HG02970 (cell line): ENCODE data around the gene RUNDC1.
"Not testable (repeated sequence)": the region's sequence is repeated elsewhere in the genome, so short reads cannot be mapped to it uniquely, and the experiment has no call there.

Experiments used
- ATAC-seq: cut with Tn5 transposase; IDR thresholded peaks from one replicate; pipeline ENCODE4 v1.9.1; 2021; ENCODE audit warnings: mild to moderate bottlenecking, moderate library complexity, moderate number of reproducible peaks; ENCODE audit not compliant: unreplicated experiment, low FRiP score

The RUNDC1 gene

DNA sequence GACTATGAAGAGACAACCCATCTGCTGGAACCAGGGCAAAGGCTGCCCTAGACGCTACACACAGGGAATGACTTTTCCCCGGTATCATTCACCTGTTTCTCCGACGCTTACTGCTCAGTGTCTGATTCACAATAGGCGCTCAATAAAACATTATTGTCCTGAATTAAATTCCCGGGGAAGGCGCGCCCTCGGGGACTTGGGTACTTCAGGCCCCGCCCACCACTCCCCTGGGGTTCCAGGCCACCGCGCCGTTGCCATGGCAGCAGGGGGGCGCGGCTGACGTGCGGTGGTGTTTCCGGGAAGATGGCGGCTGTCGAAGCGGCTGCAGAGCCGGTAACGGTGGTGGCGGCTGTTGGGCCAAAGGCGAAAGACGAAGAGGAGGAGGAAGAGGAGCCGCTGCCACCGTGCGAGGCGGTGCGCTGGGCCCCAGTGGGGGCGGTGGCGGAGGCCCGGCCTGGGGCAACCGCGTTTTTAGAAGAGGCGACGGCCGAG is at the start of gene RUNDC1:
Gene RUNDC1 (plus strand): TSS at position 292 of the 492 bp plus-strand sequence. CDS start 12 bp downstream, at position 304.
- peak; percentile 47 for ATAC-seq

DNA sequence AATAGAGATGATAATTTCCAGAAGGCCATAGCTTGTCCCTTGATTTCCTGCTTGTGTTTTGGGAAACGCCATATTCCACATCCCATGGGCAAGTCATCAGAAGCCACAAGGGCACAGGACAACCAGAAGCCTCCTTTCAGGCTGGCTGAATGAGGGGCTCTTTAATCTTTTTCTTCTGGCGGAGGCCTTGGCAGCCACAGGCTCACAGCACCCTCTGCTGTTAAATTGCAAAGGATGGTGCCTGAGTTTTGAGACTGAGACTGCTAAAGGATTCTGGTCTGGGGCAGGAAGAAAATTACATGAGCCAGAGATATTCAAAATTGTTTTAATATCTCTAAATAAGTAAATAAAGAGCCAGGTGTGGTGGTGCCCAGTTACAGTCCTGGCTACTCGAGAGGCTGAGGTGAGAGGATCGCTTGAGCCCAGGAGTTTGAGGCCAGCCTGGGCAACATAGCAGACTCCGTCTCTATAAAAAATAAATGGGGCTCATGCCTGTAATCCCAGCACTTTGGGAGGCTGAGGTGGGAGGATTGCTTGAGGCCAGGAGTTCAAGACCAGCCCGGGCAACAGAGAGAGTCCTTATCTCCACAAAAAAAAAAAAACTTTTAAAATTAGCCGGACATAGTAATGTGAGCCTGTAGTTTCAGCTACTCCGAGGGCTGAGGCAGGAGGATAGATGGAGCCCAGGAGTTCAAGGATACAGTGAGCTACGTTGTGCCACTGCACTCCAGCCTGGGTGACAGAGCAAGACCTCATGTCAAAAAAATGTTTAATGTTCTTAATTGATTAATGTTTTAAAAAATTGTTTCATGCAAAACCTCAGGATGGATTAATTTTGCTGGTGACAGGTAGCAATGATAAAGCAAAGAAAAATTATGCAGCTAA is 42.4 kb upstream of the RUNDC1 start:
- ATAC-seq: no peak

DNA sequence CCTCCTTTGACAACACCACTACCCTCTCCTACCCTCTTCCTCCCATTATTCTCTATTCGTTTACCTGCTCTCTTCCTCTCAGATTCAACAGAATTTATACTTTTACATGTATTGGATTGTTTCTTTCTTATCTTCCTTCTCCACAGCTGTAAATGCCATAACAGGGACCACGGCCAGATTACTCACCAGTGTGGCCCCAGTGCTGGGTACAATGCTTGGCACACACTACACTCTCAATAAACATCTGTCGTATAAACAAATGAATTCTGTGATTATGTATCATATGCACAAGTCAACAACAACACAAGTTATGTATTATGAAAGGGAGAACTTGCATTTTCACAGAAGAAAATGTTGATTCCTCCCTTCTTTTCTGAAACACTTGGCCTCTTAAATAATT is 36.2 kb upstream of the RUNDC1 start:
- ATAC-seq: no peak

DNA sequence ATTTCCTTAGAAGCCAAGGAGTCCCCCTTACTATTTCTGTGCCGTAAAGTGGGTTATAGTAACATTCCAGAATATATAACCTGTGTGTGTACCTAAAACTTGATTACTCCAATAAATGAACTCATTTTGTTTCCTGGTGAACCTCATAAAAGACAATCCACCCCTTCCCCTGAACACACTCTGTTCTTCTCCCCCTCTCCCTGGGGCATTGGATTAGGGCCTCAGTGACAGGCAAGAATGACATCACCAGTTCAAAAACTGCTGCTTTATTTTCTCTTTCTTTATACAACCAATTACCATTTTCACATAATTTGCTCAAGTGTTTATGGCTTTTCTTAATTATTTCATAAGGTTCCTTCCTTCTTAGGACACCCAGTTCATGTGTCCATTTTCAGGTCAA is 33.6 kb upstream of the RUNDC1 start:
- no peak for ATAC-seq

DNA sequence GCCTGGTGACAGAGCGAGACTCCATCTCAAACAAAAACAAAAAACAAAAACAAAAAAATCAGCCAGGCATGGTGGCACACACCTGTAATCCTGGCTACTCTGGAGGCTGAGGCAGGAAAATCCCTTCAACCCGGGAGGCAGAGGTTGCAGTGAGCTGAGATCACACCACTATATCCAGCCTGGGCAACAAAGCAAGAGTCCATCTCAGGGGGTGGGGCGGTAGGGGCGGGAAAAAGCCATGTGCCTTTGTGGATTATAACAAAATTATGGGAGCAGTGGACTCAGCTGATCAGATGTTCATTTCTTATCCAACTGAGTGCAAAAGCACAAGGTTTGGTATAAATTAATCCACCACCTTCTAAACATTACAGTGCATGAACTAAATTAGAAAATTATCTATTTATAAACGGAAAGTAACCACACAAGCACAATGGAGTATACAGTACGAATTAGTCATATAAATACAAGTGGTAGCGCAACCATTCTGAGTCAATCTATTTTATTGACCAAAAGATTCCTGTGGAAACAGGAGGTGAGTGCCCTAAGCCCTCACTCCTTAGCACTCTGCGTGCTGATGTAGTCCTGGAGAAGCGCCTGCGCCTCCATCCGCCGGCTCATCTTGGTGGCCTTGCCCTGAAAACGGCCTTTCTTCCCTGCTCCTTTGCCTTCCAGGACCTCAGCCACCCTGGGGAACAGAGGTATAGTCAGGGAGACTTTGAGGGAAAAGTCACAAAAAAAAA is 30.2 kb upstream of the RUNDC1 start:
- no peak for ATAC-seq

DNA sequence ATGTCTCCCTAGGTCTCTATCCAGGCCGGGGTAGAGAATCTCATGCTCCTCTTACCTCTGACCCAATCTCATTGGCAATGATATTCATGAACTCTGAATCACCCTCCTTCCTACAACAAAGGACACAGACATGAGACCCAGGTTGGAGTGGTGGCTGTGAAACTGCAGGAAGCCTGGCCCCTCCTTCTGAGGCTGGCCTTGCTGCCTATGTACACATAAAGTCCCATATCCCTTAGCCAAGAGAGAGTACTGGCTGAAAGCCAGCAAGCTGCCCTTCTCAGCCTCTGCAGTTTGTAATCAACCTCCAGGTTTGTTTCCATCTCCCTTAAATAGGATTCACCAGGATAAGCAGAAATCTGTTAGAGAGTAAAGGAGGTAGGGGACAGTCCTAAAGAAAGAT is 26.7 kb upstream of the RUNDC1 start:
- no peak for ATAC-seq

DNA sequence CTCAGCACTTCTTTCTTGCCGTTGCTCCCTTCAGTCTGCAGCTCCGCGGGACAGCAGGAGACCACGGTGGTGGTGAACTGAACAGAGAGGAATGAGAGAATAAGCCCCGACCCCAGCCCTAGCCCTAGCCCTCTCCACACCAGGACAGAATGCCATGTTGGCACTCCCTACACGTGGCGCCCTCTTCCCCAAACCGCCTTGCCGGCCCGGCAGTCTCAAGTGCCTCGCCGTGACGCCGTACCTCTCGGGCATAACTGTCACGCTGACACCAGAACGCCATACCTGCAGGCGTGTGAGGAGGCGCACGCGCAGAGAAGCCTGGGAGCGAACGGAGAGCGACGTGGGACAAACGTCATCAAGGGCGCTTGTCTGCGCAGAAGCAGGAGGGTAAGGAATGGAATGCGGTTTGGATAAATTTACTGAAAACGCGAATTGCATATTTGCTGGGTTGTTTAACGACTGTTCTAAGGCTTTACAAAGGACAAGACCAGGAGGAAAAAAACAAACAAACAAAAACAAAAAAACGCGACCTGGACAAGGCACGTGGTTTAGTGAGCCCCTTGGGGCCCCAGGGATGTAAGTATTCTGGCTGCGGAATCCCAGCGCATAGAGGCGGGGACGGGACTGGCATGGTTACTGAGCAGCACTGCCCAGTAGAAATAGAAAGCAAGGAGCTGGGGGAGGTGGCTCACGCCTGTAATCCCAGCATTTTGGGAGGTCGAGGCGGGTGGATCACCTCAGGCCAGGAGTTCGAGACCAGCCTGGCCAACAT is 16.0 kb upstream of the RUNDC1 start, which contains the start of gene AARSD1:
Gene AARSD1 (minus strand): TSS at position 294 of the 772 bp plus-strand sequence. CDS start 14 bp downstream, at position 280.
- ATAC-seq: peak; percentile 71

DNA sequence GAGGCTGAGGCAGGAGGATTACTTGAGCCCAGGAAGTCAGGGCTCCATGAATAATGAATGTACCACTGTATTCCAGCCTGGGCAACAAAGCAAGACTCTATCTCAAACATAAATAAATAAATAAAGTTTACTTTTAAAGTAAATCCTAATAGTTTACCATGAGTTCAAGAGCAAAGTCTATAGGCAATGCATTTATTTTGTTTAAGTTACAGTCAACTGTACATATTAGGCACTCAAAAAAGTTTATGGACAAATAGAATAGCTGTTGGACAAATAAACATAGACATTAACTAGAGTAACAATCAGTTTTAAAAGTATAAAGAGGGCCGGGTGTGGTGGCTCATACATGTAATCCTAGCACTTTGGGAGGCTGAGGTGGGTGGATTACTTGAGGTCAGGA is 12.4 kb upstream of the RUNDC1 start:
- ATAC-seq: no peak

DNA sequence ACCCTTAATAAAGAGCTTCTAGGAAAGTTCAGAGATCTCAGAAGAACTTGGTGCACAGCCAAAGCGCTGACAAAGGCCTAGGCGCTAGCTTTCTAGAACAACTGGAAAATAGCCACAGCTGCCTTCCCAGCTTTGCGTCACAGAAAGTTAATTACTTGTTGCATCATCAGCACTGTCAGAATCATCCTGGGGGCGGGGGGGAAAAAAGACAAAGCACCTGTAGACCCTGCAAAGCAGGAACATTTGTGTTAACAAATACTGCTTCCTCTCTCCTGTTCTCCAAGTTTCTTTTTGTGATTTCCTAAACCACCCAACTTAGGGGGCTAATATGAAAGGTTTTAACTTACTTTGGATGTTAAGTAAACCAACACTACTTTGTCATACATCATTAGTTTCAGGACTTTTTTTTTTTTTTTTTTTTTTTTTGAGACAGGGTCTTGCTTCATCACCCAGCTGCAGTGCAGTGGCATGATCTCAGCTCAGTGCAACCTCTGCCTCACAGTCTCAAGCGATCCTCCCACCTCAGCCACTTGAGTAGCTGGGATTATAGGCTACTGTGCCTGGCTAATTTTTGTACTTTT is 11.3 kb upstream of the RUNDC1 start:
- ATAC-seq: no peak

DNA sequence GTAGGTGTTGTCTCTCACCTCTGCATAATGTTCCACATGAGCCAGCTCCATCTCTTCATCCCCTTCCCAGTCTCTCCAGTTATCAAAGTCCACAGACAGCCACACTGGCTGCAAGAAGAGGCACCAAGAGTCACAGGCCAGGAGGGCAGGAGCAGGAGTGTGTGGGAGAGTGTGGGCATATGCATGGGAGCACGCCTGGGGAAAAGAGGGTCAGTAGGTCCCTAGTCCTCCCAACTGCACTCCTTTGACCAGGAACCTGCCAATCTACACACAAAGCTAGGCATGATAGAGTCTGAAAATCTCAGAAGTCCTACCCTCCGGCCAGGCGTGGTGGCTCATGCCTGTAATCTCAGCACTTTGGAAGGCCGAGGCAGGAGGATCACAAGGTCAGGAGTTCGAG is 8.8 kb upstream of the RUNDC1 start:
- ATAC-seq: no peak

DNA sequence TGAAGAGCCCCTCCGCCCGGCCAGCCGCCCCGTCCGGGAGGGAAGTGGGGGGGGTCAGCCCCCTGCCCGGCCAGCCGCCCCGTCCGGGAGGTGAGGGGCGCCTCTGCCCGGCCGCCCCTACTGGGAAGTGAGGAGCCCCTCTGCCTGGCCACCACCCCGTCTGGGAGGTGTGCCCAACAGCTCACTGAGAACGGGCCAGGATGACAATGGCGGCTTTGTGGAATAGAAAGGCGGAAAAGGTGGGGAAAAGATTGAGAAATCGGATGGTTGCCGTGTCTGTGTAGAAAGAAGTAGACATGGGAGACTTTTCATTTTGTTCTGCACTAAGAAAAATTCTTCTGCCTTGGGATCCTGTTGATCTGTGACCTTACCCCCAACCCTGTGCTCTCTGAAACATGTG is 7.0 kb upstream of the RUNDC1 start:
- not testable (repeated sequence) for ATAC-seq

DNA sequence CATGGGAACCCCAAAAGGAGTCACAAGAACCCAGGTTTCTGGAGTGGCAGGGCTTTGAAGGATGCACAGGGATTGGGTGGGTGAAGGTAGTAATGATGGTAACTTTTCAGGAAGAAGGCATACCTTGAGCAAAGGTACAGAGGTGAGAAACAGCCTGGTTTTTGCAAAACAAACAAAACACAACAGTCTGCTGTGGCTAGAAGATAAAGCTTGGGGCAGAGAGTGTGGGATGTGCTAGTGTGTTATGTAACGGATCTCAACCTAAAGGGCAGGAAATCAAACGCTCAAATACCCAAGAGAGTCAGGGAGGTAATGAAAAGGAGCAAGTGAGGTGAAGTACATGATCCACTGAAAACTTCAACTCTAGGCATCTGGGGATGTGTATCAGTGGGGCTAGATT is 5.1 kb upstream of the RUNDC1 start:
- no peak for ATAC-seq

DNA sequence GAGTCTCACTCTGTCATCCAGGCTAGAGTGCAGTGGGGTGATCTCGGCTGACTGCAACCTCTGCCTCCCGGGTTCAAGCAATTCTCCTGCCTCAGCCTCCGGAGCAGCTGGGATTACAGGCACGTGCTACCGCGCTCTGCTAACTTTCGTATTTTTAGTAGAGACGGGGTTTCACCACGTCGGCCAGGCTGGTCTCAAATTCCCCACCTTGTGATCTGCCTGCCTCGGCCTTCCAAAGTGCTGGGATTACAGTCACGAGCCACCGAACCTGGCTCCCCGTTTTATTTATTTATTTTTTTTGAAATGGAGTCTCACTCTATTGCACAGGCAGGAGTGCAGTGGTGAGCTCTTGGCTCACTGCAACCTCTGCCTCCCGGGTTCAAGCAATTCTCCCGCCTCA is 4.7 kb upstream of the RUNDC1 start:
- not testable (repeated sequence) for ATAC-seq

DNA sequence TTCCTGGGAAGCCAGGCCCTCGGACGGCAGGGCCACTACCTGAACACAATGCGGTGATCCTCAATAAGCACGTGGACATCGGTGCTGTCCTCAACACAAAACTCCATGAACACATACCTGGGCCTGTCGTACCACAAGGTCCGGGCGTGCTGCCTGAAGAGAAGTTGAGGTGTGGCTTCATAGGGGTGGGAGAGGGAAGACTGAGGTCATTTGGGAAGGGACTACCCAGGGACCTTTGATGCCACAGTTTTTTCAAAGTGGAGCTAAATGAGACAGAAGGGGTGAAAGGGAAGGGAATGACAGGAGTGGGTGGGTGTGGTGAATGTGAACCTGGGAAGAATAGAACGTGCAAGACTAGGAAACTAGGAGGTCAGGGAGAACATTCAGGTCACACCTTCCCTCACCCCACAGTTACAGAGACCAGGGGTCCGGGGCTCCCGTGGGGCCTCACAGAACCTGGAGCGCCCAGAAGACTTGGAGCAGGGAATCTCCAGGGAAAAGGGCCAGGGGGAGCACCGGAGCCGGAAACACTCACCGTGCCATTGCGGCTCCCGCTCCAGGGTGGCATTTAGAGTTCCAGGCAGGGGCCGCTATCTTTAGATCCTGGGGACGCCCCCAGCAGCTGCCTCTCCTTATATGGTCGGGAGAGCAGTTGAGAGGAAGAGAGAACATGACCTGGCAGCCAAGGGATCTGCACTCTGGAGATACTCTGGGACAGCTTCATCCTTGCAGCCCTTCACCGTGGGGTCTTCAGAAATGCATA is 673 bp upstream of the RUNDC1 start, which contains the start of gene PTGES3L:
Gene PTGES3L (minus strand): TSS at position 570 of the 763 bp plus-strand sequence. CDS start 27 bp downstream, at position 543.
- ATAC-seq: no peak

DNA sequence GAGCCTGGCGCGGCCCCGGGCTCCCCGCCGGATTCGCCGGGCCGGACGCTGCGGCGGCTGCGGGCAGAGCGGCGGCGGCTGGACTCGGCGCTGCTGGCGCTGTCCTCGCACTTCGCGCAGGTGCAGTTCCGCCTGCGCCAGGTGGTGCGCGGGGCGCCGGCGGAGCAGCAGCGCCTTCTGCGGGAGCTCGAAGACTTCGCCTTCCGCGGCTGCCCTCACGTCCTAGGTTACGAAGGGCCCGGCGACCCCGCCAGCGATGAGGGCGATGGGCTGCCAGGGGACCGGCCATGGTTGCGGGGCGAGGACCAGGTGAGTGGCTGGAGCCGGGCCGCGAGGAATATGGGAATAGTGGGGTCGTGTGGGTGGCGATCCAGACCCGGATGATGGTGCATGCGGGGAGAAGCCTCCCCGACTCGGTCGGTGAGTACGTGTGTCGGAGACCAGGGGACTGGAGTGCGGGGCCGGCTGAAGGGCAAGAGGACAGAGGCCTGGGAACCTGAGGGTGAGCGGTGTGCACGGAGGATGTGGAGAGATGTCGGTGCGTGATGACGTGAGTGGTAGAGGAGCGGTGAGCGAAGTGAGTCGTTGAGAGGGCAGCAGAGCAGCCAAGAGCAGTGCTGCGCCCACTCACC is 517 bp downstream of the RUNDC1 start:
- peak; percentile 42 for ATAC-seq

DNA sequence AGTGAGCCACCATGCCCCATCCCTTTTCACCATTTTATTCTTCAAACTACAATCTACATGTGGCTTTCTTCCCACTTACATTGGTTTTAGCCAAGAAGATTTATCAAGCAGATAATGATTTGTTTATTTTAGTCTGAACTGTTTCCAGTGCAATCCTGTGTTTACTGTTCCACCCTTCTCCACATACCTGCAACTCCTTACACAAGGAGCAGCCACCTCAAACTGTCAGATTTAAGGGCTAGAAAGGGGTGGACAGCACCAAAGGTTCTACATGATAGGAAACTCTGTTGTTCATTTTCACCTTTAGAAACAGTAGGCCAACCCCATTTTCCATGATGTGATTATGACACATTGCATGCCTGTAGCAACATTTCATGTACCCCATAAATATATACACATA is 1.9 kb downstream of the RUNDC1 start:
- no peak for ATAC-seq

DNA sequence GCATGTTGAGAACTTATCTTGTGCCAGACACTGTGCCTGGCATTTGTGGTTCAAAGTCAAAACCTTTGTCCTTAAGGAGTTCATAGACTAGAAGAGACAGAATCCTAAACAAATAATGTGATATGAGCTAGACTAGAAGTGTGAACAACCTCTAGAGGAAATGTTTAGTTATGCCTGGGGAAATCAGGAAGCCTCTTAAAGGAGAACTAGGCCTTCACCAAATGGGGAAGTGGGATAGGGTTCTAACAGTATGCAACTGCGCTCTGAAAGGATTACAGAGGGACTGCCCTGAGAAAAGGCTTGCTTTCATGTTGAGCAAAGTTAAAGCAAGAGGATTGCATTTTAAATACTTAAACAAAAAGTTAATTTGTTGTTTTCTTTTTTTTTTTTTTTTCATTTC is 4.9 kb downstream of the RUNDC1 start:
- no peak for ATAC-seq

DNA sequence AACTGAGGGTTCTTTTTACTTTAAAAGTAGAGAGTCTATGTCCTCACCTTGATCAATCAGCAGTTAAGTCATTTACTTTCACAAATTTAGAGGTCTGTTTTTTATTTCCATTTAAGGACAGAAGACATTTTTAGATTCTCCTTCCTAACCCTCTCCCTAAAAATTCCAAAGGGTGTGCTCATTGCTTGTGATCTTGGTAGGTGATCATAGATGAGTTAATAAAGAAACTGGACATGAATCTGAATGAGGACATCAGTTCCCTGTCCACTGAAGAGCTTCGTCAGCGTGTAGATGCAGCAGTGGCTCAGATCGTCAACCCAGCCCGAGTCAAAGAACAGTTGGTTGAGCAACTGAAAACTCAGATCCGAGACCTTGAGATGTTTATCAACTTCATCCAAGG is 8.8 kb downstream of the RUNDC1 start:
- no peak for ATAC-seq
